DMS 273 (cell line): ENCODE results near the gene TRIM15.

Source experiments
- DNase-seq: peaks from one replicate; lab custom pipeline; 2025; ENCODE audit not compliant: unreplicated experiment; lab: John Stamatoyannopoulos, UW

TRIM15 gene

DNA sequence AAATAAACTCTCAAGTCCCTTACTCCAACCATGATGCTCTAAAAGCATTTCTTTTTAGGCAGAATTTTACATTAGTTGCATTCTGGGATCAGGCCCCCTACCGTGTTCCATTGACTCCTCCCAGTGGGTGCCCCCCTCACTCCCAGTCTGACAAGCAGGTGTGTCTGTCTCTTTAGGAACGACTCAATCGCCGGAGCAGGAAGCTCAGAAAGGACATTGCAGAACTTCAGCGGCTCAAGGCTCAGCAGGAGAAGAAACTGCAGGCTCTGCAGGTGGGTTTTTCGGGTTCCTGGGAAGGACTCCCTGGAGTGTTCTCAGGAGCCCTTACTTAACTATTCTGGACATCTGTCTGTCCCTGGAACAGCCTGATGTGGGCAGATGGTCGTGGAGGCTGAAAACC is 17.5 kb upstream of the TRIM15 start:
- DNase-seq = peak; percentile 64

DNA sequence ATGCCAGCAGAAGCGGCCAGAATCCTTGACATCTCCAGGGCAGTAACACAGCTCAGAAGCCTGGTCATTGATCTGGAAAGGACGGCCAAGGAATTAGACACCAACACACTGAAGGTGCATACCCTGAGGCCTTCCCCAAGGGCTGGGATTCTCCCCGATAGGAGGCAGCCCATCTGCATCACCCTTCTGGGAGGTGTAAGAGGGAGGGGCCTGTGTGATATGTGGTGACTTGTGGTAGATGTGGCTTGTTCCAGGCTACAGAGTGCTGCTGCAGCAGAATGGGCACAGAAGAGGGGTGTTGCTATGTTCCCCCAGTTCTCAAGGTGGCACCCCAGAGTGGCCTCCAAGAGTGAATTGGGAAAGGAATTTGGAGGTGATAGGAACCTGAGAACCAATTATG is 16.2 kb upstream of the TRIM15 start:
- DNase-seq = no peak

DNA sequence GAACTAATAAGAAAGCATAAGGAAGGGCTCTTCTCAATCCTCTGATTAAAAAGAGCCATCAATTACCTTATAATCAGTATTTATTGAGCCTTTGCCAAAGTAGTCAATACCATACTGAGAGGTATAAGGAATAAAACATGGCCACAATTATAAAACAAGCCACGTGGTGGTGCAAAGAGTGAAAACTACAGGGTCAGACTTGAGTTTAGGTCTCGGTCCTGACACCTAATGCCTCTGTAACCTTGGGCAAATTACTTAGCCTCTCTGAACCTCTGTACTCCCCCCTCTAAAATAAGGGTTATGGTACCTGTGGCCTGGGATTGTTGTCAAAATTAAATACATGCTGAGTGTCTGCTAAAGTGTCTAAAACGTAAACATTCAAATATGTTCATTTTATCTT is 14.1 kb upstream of the TRIM15 start:
- DNase-seq = peak; percentile 17

DNA sequence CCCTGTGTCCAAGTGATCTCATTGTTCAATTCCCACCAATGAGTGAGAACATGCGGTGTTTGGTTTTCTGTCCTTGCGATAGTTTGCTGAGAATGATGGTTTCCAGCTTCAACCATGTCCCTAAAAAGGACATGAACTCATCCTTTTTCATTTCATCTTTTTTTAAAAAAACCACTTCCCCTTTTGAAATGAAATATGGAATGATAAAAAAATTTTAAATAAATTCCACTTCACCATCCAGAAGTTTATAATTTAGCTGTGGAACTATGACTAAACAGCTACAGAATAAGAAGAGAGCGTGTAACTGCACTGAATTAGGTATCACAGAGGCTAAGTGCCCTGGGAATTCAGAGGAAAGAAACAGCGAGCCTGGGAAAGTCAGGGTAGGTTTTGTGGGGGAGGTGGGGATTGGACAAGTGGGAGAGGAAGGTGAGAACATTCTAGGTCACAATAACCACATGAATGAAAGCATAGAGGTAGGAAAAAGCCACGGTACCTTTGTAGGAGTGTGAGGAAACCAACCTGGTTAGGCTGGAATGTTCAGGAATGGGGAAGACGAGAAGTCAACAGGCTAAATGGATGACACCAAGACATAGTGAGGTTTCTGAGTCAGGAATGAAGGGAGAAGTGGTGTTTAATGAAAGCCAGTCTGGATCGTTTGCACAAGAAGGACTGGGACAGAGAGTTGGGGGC is 13.3 kb upstream of the TRIM15 start:
- no peak for DNase-seq

DNA sequence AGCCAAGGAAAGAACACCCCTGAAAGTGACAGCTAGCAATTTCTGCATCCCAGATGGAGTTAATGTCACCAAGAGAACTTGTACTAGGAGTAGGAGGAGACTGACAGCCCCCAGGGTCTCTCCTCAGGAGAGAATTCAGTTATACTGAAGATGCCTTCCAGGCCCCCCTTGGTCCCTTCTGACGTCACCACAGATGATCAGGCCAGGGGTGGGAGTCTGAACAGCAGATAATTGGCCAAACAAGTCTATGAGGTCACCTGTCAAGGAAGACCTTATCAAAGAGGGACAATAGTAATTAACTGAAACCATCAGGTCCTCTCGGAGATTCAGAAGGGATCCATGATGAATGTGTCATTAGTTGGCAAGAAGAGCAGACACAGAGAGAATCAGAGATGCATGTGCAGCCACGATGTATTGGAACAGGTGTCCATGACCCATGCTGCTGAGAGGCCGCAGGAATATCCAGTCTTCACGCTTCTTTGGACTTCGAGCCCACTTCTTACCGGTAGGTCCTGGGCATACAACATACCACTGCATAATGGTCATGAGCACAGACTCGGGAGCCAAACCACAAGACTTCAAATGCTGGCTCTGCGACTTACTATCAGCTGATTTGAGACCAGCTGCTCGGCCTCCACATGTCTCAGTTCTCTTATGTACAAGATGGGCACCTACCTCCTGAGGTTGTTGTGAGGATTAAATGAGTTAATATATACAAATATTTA is 12.5 kb upstream of the TRIM15 start:
- no peak for DNase-seq

DNA sequence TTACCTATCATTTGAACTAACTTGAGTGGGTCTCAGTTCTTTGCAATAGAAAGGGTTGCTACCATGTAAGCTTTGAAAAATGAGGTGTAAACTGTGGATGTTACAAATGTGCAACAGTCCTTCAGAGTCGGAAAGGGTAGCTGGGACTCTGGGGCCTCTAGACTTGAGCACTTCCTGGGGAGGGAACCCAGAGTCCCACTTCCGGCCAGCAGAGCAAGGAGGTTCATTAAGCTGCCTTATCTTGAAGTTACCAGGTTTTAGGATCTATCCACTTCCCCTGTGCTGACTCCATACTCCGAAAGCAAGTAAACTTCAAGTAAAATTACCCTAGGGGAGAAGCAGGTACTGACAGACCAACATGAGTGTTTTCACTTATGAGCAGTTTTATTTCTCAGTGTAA is 11.8 kb upstream of the TRIM15 start:
- no peak for DNase-seq

DNA sequence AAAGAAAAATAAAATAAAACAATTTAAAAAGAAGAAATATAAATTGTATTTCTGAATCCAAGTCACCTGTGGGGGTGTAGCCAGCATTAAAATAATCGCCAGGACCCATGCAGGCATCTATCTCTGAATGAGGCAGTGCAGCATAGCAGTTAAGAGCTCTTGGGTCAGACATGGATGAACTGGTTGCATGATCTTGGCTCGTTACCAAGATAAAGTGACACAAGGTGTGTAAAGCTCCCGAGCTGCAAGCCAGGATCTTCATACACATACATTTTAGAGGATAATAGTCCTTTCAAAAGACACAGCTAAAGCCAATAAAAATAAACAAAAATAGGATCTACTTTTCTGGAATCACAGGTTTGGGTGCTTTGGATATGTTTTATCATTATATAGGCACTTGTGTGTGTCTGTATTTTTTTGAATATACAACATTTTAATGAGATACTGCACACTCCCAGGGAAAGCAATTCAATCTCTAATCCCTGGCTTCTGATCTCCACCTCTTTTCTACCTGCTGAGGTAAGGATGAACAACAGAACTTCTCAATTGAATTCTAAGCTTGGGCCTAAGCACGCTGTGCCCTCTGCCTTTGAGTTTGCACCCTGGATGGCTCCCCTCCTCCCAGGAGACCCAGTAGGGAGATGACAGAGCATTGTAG is 11.2 kb upstream of the TRIM15 start:
- no peak for DNase-seq

DNA sequence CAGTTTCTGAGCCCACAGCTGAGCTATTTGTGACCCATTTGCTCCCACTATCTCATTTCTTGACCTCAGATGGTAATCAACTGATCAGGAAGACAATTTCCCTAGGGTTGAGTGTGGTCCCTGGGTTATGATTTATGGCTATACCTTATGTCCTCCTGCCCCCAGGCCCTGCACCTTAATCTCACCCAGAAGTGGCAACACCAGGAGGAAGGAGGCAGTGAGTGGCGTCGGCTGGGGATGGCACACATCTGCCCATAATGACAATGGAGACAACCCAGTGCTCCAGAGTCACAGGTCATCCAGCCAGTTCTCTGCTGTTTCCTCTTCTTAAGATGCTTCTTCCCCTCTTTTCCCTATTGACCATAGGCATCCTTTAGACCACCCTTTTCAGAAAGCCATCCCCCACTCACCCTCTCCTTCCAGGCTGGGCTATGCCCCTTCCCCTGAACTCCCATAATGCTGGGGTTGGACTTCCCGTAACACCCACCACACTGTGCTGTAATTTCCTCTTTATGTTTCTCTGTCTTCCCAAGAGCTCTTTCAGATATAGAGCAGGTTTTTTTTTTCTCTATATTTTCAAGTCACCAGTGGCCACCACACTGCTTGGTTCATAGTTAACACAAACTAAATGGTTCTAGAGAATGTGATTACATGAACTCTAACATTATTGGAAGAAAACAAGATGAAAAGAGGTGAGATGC is 10.3 kb upstream of the TRIM15 start:
- no peak for DNase-seq

DNA sequence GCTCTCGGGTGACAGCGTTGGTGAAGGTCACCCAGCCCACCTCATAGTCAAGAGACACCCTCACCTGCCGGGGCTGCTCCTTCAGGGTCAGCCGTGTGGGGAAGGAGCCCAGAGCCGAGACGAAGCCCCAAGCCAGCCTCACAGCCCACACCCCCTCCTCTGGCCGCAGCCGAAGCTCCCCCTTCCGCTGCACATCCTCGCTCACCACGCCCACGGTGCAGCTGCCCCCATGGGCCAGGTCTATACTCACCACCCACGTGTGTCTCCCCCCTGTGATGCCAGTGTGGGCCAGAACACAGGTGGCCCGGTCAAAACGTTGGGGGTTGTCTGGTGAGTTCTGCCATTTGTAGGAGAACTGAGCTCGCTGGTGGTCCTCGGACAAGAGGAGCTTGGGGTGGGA is 9.3 kb upstream of the TRIM15 start:
- DNase-seq = no peak

DNA sequence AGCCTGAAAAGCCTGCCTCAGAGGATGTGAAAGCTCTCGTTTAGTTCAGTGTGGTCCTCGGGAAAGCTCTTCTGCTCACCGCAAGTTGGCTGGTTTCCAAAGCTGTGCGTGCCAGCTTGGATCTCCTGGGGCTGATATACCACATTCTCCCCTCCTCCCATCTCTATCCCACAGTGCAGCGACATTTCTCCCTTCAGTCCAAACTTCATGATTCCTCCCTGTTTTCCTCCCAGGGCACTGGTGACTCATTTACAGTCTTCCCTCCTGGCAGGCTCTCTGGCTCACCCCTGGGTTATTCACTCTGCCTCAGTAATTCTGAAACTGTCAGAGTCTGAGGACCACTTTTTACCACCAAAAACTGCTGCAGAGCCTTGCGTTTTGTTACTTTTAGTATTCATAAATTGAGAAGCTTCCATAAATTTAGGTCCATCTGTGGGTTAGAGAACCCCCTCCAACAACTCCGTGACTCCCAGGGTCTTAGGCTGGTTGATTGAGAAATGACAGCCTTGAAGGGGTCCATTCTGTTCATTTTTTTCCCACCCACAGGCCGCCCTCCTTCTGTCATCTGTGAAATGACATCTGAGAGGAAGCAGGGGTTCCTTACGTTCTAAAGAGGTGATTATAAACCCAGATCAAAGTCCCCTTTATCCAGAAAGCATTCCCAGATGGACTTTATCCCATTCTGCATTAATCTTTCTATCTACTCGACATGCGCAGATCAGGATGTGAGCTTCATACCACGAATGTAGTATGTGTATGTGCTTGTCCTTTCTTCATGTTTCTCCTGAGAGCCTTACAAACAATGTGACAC is 8.4 kb upstream of the TRIM15 start:
- peak; percentile 64 for DNase-seq

DNA sequence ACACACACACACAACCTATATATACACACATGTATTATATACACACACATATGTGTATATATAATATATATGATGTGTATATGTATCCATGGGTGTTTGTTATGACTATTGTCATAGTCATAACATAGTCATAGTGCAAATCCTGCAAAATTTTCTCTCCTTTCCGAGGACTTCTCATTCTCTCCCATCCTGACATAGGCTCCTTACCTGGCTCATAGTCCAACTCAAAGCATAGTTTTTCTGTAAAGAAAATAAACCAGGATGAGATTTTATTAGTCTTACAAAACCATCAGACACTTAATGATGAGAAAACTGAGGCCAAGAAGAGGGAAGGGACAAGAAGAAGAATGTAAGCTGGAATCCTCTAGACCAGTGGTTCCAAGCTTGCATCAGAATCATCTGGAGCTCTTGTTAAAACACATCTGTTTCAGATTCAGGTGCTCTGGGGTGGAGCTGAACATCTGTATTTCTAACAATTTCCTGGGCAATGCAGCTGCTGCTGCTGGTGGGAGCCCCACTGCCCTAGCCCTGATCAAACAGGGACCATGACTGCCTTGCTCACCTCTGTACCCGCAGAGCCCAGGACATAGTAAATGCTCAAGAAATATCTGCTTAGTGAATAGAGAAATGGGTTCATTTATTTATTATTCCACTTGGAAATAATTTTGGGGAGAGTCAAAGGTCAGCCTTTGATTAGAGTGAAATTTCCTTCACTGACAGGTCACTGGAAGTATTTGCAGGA is 7.7 kb upstream of the TRIM15 start:
- no peak for DNase-seq

DNA sequence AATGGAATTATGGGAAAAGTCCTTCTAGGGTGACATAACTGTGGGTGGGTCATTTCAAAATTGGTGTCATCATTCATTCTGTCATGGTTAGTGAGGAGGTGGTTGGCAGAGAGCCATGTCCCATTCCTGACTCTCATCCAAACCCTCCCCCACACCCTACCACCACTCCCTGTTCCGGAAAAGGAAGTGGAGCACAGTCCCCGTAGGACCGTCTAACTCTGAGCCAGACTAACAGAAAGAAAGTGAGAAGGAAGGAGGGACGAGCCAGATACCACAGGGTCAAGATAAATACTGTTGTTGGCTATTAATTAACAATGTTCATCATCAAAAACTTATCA is 7.1 kb upstream of the TRIM15 start:
- no peak for DNase-seq

DNA sequence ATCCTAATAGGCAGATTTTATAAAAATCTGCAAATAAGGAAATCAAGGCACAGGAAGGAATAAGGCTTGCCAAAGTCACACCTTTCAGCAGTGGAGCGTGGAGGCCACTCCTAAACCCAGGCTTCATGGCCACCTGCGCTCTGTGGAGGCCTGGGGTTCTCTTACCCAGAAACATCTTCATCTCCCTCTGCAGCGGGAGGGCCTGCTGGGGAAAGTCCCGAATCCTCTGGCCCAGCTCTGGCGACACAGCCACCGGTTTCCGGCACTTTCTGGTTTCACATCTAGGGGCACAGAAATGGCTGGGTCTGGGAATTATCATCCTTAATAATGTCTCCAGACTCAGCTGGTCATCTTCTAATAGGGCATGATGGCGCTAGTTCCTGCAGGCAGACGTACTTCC is 6.6 kb upstream of the TRIM15 start:
- no peak for DNase-seq

DNA sequence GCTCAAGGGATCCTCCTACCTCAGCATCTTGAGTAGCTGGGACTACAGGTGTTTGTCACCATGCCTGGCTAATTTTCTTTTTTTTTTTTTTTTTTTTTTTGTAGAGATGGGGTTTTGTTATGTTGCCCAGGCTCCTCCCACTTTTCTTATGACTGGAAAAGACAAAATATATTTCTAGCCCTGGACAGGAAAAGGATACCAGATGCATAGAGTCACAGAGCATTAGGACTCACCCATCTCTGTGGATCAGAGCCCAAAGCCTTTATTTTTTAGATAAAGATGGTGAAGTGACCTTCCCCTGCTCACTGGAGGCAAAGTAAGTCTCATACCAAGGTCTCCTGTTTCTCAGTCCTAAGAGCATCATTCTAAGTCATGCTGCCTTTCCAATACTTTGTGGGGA is 5.8 kb upstream of the TRIM15 start:
- DNase-seq = no peak

DNA sequence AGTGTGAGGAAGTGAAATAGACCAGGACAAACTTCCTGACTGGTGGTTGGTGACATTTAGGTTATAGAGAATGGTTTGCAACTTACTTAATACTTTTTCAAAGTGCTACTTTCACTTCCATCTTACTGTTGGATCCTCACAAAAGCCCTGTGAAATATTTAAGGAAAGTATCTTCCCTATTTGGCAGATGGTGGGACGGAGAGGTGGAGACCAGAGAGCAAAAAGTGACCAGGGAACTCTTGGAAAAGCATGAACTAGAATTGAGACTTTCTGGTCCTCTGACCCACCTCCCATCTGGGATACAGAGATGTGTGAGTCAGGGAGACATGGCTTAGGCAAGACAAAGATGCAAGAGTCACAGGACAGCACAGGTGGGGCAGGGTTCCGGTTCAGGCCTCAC is 5.3 kb upstream of the TRIM15 start:
- no peak for DNase-seq

DNA sequence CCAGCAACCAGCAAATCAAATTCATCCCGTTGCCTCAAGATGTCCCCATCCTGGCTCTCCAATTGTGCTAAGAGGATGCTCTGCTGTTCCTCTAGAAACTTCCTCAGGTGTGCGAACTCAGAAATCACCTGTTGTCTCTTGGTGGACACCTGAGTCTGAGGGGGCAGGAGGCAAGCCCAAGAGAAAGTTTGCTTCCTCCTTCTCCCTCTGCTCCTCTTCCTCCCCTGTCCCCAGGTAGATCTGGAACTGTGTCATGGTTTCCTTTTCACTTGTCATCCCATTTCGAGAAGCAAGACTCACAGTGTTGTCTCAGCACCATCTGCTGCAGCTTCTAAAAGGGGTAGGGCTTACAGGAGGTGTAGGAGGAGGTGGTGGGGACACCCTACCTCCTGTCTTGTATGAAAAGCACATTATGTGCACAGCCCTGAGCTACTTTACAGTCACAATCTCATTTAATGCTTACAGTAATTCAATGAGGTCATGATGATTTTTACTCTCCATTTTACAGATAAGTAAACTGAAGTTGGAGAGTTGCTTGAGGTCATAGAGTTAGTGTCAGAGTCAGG is 4.8 kb upstream of the TRIM15 start:
- no peak for DNase-seq

DNA sequence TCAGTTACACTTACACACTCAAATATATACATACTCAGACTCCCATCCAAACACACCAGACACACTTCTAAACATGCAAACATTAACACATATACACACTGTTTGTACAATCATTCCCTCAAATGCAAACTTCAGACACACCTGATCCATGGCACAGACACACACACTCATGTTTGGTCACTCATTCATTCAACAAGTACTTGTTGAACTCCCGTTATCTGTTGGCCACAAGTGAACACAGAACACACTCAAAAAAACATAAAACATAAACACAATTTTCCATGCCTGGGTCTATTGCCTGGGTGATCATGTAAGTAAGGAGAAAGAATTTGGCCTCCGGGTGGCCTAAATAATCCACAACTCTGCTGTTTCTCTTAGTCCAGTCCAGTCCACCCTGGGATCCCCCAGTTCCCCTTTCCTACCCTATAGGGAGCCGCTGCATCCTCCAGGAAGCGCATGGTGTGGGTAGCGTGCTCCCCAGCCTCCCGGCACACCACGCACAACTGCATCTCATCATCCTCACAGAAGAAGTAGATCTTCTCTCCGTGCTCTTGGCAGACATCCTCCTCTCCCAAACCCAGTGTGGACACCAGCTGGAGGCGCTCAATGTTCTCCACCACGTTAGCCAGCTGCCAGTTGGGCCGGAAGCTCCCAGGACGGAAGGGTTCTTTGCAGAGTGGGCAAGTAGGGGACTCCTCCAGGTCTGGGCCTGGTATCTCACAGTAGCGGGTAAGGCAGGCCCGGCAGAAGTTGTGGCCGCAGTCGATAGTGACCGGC is 3.1 kb upstream of the TRIM15 start:
- DNase-seq = no peak

DNA sequence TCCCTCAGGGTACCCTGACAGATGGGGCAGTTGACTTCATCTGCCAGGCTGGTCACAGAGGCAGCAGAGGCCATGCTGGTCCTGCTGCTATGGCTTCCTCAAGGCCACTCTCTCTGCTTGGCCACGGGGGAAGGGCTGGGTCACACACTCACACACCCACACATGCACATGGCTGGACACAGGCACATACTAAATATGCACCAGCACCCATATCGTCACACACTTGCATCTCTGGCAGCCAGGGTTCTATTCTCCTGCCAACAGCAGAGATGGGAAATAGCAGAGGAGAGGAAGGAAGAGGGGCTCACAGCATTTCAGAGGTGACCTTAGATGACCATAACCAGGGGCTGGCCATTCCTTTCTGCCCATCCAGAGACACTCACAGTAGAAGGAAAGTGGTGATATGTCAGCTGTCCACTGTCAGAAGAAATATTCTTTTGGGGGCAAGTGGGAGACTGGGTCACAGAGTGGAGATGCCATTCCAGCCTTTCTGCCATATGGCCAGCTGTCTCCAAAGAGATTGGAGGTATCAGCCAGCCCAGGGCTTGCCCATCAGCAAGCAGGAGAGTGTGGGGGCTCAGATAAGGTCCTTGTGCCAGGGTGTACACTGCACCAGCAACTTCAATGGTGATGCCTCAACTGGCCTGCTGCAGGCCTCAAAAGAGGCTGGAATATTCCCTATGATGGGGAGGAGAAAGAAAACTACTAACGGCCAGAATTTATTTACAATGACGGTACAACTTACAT is 2.4 kb upstream of the TRIM15 start, which contains the start of gene TRIM10:
Gene TRIM10 (minus strand): TSS at position 427 of the 747 bp plus-strand sequence. CDS start 353 bp downstream, at position 74.
- DNase-seq = no peak
